Measurements from ENCODE around the gene TAS2R38.
"Not testable (repeated sequence)": the region's sequence is repeated elsewhere in the genome, so short reads cannot be mapped to it uniquely, and the experiment has no call there.

Gene TAS2R38

GRCh38 chr7:141973673-141974072 lies at the start of gene TAS2R38:
Gene TAS2R38, minus strand, starts transcription at chr7:141973773. Its CDS starts 84 bp downstream, at chr7:141973689.
- no peak for DNase-seq

GRCh38 chr7:142018154-142018553 lies 44.6 kb upstream of the TAS2R38 start:
- no peak for DNase-seq

- DNase-seq = no peak
Measured at GRCh38 chr7:142017451-142017850, 43.9 kb upstream of the TAS2R38 start.

GRCh38 chr7:142012825-142013511 lies 39.4 kb upstream of the TAS2R38 start:
- no peak for DNase-seq

- no peak for DNase-seq
Measured at GRCh38 chr7:142010952-142011548, 37.5 kb upstream of the TAS2R38 start.

- no peak for DNase-seq
Measured at GRCh38 chr7:142009187-142009586, 35.6 kb upstream of the TAS2R38 start.

- DNase-seq = no peak
Measured at GRCh38 chr7:142006577-142006976, 33.0 kb upstream of the TAS2R38 start.

GRCh38 chr7:142002179-142002578 lies 28.6 kb upstream of the TAS2R38 start:
- DNase-seq = no peak

- no peak for DNase-seq
Measured at GRCh38 chr7:142001163-142001874, 27.7 kb upstream of the TAS2R38 start.

- DNase-seq = no peak
Measured at GRCh38 chr7:142000244-142000643, 26.7 kb upstream of the TAS2R38 start.

GRCh38 chr7:141999058-141999623 lies 25.6 kb upstream of the TAS2R38 start:
- DNase-seq = no peak

- DNase-seq = no peak
Measured at GRCh38 chr7:141993354-141993753, 19.8 kb upstream of the TAS2R38 start.

GRCh38 chr7:141992688-141993087 lies 19.1 kb upstream of the TAS2R38 start:
- no peak for DNase-seq

- no peak for DNase-seq
Measured at GRCh38 chr7:141992156-141992555, 18.6 kb upstream of the TAS2R38 start.

- DNase-seq = no peak
Measured at GRCh38 chr7:141991140-141991539, 17.6 kb upstream of the TAS2R38 start.

GRCh38 chr7:141990011-141990725 lies 16.6 kb upstream of the TAS2R38 start:
- no peak for DNase-seq

- not testable (repeated sequence) for DNase-seq
Measured at GRCh38 chr7:141987803-141988202, 14.2 kb upstream of the TAS2R38 start.

- DNase-seq = no peak
Measured at GRCh38 chr7:141986923-141987322, 13.3 kb upstream of the TAS2R38 start.

GRCh38 chr7:141985926-141986325 lies 12.4 kb upstream of the TAS2R38 start:
- DNase-seq = not testable (repeated sequence)

GRCh38 chr7:141979568-141979967 lies 6.0 kb upstream of the TAS2R38 start:
- DNase-seq = no peak

GRCh38 chr7:141978351-141978750 lies 4.8 kb upstream of the TAS2R38 start:
- no peak for DNase-seq

GRCh38 chr7:141976524-141977245 lies 3.1 kb upstream of the TAS2R38 start:
- no peak for DNase-seq
